T-helper 2 cell treated with Interferon-gamma antibody and Interleukin-4, amounts not matched to agents 5 μg/mL and 100 μg/mL, for 36 hours (primary cell): ENCODE results near the gene TACC3.

Experiments used
- DNase-seq: peaks from one replicate; pipeline ENCODE4 v3.0.0; 2021; ENCODE audit warnings: low spot score
- H3K27ac Mint-ChIP-seq: one replicate; pipeline ENCODE4 v1.8.0; 2021; ENCODE audit warnings: mild to moderate bottlenecking, mixed read lengths
- H3K27me3 Mint-ChIP-seq: one replicate; pipeline ENCODE4 v1.8.0; 2021; ENCODE audit warnings: low read depth, mixed read lengths
- H3K36me3 Mint-ChIP-seq: one replicate; pipeline ENCODE4 v1.8.0; 2021; ENCODE audit warnings: low read depth, mixed read lengths
- H3K4me1 Mint-ChIP-seq: one replicate; pipeline ENCODE4 v1.8.0; 2021; ENCODE audit warnings: low read depth, mixed read lengths
- H3K4me3 Mint-ChIP-seq: one replicate; pipeline ENCODE4 v1.8.0; 2022; ENCODE audit warnings: mild to moderate bottlenecking, moderate library complexity, mixed read lengths
- H3K9me3 Mint-ChIP-seq: one replicate; pipeline ENCODE4 v1.8.0; 2021; ENCODE audit warnings: mixed read lengths

The TACC3 gene

GRCh38 chr4:1761130-1761689 is 39.9 kb downstream of the TACC3 start:
- Mint-ChIP-seq H3K27ac (no peak overlapping the region), H3K9me3 (no peaks in the 10 kb centered on the region), H3K4me3 (no peak overlapping the region), H3K27me3 (peaks cover 26% of the 10 kb centered on the region), H3K4me1 (peaks cover 2% of the 10 kb centered on the region), H3K36me3 (no peaks in the 10 kb centered on the region)
- DNase-seq: no peak

GRCh38 chr4:1762264-1763010 is 41.1 kb downstream of the TACC3 start:
- no peaks in the 10 kb centered on the region for H3K9me3 Mint-ChIP-seq
- H3K27ac Mint-ChIP-seq: no peak overlapping the region
- no peak overlapping the region for H3K4me3 Mint-ChIP-seq
- peaks cover 26% of the 10 kb centered on the region for H3K27me3 Mint-ChIP-seq
- DNase-seq: no peak
- no peaks in the 10 kb centered on the region for H3K36me3 Mint-ChIP-seq
- H3K4me1 Mint-ChIP-seq: peaks cover 2% of the 10 kb centered on the region

GRCh38 chr4:1763070-1763549 is 41.8 kb downstream of the TACC3 start:
- Mint-ChIP-seq H3K4me3 (no peak overlapping the region), H3K27me3 (peaks cover 26% of the 10 kb centered on the region), H3K9me3 (no peaks in the 10 kb centered on the region), H3K4me1 (peaks cover 2% of the 10 kb centered on the region), H3K36me3 (no peaks in the 10 kb centered on the region), H3K27ac (no peak overlapping the region)
- DNase-seq: no peak

DNA sequence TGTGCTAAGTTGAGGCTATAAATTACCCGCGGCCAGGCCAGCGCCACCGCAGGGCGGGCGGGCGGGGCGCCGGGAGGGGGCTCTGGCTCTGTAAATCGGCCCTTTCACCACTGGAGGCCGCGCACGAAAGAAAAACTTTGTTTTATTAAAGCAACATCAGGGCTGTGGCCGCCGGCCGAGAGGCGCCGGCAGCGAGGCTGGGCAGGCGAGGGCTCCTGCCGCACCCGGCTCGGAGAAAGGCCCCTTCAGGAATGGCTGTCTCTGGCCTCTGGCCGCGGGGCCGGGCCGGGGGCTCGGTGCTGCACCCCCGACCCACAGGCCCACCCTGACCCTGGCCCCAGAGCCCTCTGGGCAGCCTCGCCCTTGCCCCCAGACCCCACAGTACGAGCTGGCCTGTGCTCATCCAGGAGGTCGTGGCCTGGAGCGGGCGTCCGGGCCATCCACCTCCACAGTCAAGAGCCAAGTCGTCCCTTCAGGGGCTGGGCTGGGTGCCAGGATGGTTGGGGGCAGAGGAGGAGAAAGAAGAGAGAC is 42.3 kb downstream of the TACC3 start:
- no peaks in the 10 kb centered on the region for H3K36me3 Mint-ChIP-seq
- no peaks in the 10 kb centered on the region for H3K9me3 Mint-ChIP-seq
- no peak for DNase-seq
- H3K27ac Mint-ChIP-seq: no peak overlapping the region
- H3K4me3 Mint-ChIP-seq: no peak overlapping the region
- H3K27me3 Mint-ChIP-seq: peaks cover 29% of the 10 kb centered on the region
- H3K4me1 Mint-ChIP-seq: peaks cover 4% of the 10 kb centered on the region

- Mint-ChIP-seq H3K27ac (no peak overlapping the region), H3K4me3 (no peak overlapping the region), H3K4me1 (peaks cover 4% of the 10 kb centered on the region), H3K9me3 (no peaks in the 10 kb centered on the region), H3K27me3 (peaks cover 29% of the 10 kb centered on the region), H3K36me3 (no peaks in the 10 kb centered on the region)
- no peak for DNase-seq
These were observed 43.3 kb downstream of the TACC3 start for GRCh38 chr4:1764670-1765069.

- peaks cover 29% of the 10 kb centered on the region for H3K27me3 Mint-ChIP-seq
- DNase-seq: no peak
- no peaks in the 10 kb centered on the region for H3K9me3 Mint-ChIP-seq
- peaks cover 2% of the 10 kb centered on the region for H3K4me1 Mint-ChIP-seq
- no peak overlapping the region for H3K27ac Mint-ChIP-seq
- H3K4me3 Mint-ChIP-seq: no peak overlapping the region
- no peaks in the 10 kb centered on the region for H3K36me3 Mint-ChIP-seq
These were observed 44.2 kb downstream of the TACC3 start for GRCh38 chr4:1765409-1766072.

GRCh38 chr4:1766106-1767060 is 45.1 kb downstream of the TACC3 start:
- Mint-ChIP-seq H3K27me3 (peaks cover 29% of the 10 kb centered on the region), H3K36me3 (no peaks in the 10 kb centered on the region), H3K4me1 (peaks cover 2% of the 10 kb centered on the region), H3K4me3 (no peak overlapping the region), H3K27ac (no peak overlapping the region), H3K9me3 (no peaks in the 10 kb centered on the region)
- no peak for DNase-seq

GRCh38 chr4:1767061-1767769 is 45.9 kb downstream of the TACC3 start:
- Mint-ChIP-seq H3K27ac (no peak overlapping the region), H3K9me3 (no peaks in the 10 kb centered on the region), H3K27me3 (peaks cover 27% of the 10 kb centered on the region), H3K4me3 (no peak overlapping the region), H3K4me1 (peaks cover 3% of the 10 kb centered on the region), H3K36me3 (no peaks in the 10 kb centered on the region)
- no peak for DNase-seq

- Mint-ChIP-seq H3K4me1 (peaks cover 3% of the 10 kb centered on the region), H3K4me3 (peak overlapping the region; percentile 54), H3K27me3 (peaks cover 24% of the 10 kb centered on the region), H3K27ac (no peak overlapping the region), H3K36me3 (no peaks in the 10 kb centered on the region), H3K9me3 (no peaks in the 10 kb centered on the region)
- no peak for DNase-seq
These were observed 46.5 kb downstream of the TACC3 start for GRCh38 chr4:1767770-1768366.

DNA sequence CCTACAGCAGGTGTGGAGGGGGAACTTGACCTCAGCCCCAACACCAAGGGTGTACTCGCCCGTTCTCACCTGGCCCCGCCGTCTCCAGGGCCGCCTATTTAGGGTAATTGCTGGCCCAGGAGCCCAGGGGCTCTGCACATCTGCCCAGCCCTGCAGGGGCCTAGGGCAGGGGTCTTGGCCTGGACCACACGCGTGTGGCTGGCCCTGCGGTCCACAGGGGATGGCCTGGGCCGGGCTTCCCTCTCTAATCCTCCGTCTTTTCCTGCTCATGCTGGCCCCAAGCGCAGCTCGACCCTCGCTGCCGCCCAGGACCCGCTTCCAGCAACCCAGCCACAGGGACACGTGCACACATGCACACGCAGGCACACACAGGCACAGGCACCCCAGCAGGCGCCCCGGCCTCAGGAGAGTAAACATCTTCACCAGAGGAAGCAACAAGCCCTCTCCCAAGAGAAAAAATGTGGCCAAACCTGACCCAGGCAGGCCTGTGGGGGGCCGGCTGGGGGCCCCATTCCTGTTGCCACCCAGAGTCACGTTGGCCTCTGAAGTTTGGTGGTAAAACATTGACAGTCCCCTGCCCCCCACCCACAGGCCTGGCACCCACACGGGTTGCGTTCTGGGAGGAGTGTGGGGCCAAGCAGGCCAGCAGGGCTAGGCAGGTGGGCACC is 47.2 kb downstream of the TACC3 start:
- no peak overlapping the region for H3K27ac Mint-ChIP-seq
- H3K4me3 Mint-ChIP-seq: peak overlapping the region; percentile 77
- H3K36me3 Mint-ChIP-seq: no peaks in the 10 kb centered on the region
- DNase-seq: no peak
- peaks cover 22% of the 10 kb centered on the region for H3K27me3 Mint-ChIP-seq
- peaks cover 3% of the 10 kb centered on the region for H3K4me1 Mint-ChIP-seq
- H3K9me3 Mint-ChIP-seq: no peaks in the 10 kb centered on the region

DNA sequence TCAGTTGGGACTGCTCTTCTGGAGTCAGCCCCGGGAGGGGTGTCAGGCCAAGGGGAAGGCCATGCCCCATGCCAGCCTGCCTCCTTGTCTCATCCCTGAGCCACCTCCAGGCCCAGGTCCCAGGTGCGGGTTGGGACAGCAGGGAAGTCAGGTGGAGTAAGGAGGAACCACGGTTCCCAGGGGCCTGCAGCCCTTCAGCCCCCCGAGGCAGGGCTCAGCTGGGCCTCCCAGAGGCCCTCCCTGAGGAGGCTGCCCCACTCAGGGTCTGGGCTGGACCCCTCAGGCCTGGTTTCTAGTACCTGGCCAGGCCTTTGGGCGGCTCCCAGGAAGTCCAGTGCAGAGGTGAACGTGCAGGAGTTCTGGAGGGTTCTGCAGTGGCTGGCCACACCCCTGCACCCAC is 48.4 kb downstream of the TACC3 start:
- peaks cover 3% of the 10 kb centered on the region for H3K4me1 Mint-ChIP-seq
- H3K27me3 Mint-ChIP-seq: peaks cover 15% of the 10 kb centered on the region

DNA sequence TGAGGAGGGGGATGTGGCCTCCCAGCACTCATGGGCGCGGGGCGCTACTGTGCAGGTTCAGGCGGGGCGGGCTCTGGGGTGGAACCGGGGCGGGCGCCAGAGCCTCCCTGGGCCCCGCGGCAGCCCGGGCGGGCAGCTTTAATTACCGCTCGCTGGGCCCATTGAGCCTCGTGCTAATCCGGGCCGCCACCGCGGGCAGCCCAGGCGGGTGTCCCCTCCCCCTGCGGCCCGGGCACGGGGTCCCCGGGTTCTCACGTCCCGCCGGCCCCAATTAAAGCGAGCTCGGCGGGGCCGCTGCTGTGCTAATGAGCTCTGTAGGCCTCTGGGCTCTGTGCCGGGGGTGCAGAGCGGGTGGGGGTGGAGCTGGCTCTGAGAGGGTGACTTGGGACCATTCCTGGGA is 48.9 kb downstream of the TACC3 start:
- no peak for DNase-seq
- H3K4me3 Mint-ChIP-seq: no peak overlapping the region
- H3K9me3 Mint-ChIP-seq: no peaks in the 10 kb centered on the region
- peaks cover 3% of the 10 kb centered on the region for H3K4me1 Mint-ChIP-seq
- H3K27me3 Mint-ChIP-seq: peaks cover 9% of the 10 kb centered on the region
- no peak overlapping the region for H3K27ac Mint-ChIP-seq
- H3K36me3 Mint-ChIP-seq: no peaks in the 10 kb centered on the region

More for the DNA sequence above, 48.4 kb downstream of the TACC3 start:
- Mint-ChIP-seq H3K9me3 (no peaks in the 10 kb centered on the region), H3K36me3 (no peaks in the 10 kb centered on the region), H3K27ac (no peak overlapping the region), H3K4me3 (no peak overlapping the region)
- no peak for DNase-seq
